NB4 (cell line): ENCODE measurements around the gene MAP3K1.

Source experiments
- DNase-seq: peaks from one replicate; pipeline ENCODE4 v3.0.0; 2010; ENCODE audit warnings: low read depth
- H3K4me3 ChIP-seq: one replicate; pipeline ENCODE4 v1.5.1; 2011; ENCODE audit warnings: mild to moderate bottlenecking, low read depth, low read length, moderate library complexity
- CTCF ChIP-seq: IDR thresholded peaks from one replicate; pipeline ENCODE4 v1.5.1; 2012; ENCODE audit warnings: low read depth, low read length
- MAX ChIP-seq: IDR thresholded peaks from 2 replicates; pipeline ENCODE4 v1.6.1; 2011; ENCODE audit warnings: low read depth, low read length
- MYC ChIP-seq: IDR thresholded peaks from 2 replicates; pipeline ENCODE4 v1.6.1; 2011; ENCODE audit warnings: low read depth, low read length
- POLR2A ChIP-seq: IDR thresholded peaks from 2 replicates; pipeline ENCODE4 v1.6.1; 2011; ENCODE audit warnings: mild to moderate bottlenecking; ENCODE audit not compliant: insufficient read length; ENCODE audit errors: extremely low read depth

MAP3K1 gene

GRCh38 chr5:56812110-56812509 lies 3.2 kb upstream of the MAP3K1 start:
- no peak for TF ChIP-seq CTCF
- no peak for TF ChIP-seq POLR2A
- TF ChIP-seq MYC, result no peak
- no peak for TF ChIP-seq MAX
- H3K4me3 ChIP-seq, result no peak overlapping the region
- peak; percentile 76 for DNase-seq

- H3K4me3 ChIP-seq, result no peak overlapping the region
- DNase-seq, result no peak
- TF ChIP-seq MAX (0 out of 2 replicates have a peak, but pooled peaks have one; percentile 6), POLR2A (no peak), MYC (no peak), CTCF (no peak)
Measured at GRCh38 chr5:56813302-56813701, 2.0 kb upstream of the MAP3K1 start.

- peak; percentile 71 for DNase-seq
- H3K4me3 ChIP-seq, result peak overlapping the region; percentile 81
- TF ChIP-seq CTCF, result no peak
- TF ChIP-seq MAX, result 0 out of 2 replicates have a peak, but pooled peaks have one; percentile 45
Measured at GRCh38 chr5:56814361-56814962, 887 bp upstream of the MAP3K1 start.

GRCh38 chr5:56815658-56816545 lies 553 bp downstream of the MAP3K1 start:
- peak overlapping the region; percentile 85 for H3K4me3 ChIP-seq
- TF ChIP-seq MAX (0 out of 2 replicates have a peak, but pooled peaks have one; percentile 25), CTCF (no peak)
- peak; percentile 67 for DNase-seq

GRCh38 chr5:56816546-56817081 lies 1.3 kb downstream of the MAP3K1 start:
- H3K4me3 ChIP-seq, result peak overlapping the region; percentile 85
- TF ChIP-seq MAX, result no peak
- peak; percentile 37; the same call in 1 of the 2 replicates for TF ChIP-seq MYC
- TF ChIP-seq POLR2A, result no peak
- peak; percentile 94 for DNase-seq
